T-helper 1 cell treated with Interleukin-12 subunit alpha and Interleukin-12 subunit beta and Interleukin-4 antibody, amounts not matched to agents 30 μg/mL and 1 μg/mL, for 36 hours (primary cell): ENCODE results near the gene CEL.
"Not testable (repeated sequence)": the region's sequence is repeated elsewhere in the genome, so short reads cannot be mapped to it uniquely, and the experiment has no call there.

ENCODE experiments used
- H3K27ac Mint-ChIP-seq: one replicate; pipeline ENCODE4 v1.8.0; 2021; ENCODE audit warnings: mild to moderate bottlenecking, mixed read lengths
- H3K27me3 Mint-ChIP-seq: one replicate; pipeline ENCODE4 v1.8.0; 2021; ENCODE audit warnings: low read depth, mixed read lengths
- H3K36me3 Mint-ChIP-seq: one replicate; pipeline ENCODE4 v1.8.0; 2021; ENCODE audit warnings: low read depth, mixed read lengths
- H3K4me1 Mint-ChIP-seq: one replicate; pipeline ENCODE4 v1.8.0; 2021; ENCODE audit warnings: low read depth, mixed read lengths
- H3K4me3 Mint-ChIP-seq: one replicate; pipeline ENCODE4 v1.8.0; 2021; ENCODE audit warnings: mild to moderate bottlenecking, moderate library complexity, mixed read lengths
- H3K9me3 Mint-ChIP-seq: one replicate; pipeline ENCODE4 v1.8.0; 2021; ENCODE audit warnings: mixed read lengths

The CEL gene

DNA sequence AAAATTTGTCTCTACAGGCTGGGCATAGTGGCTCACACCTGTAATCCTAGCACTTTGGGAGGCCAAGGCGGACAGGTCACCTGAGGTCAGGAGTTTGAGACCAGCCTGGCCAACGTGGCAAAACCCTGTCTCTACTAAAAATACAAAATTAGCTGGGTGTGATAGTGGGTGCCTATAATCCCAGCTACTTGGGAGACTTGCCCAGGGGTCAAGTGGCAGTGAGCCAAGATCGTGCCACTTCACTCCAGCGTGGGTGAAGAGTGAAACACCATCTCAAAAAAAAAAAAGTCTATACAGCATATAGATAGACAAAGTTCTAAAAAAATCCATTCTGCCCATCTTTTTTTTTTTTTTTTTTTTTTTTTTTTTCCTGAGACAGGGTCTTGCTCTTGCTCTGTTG is 32.6 kb downstream of the CEL start:
- H3K27me3 Mint-ChIP-seq, H3K27ac Mint-ChIP-seq, H3K4me3 Mint-ChIP-seq, H3K9me3 Mint-ChIP-seq, H3K4me1 Mint-ChIP-seq: not testable (repeated sequence)
- peaks cover 37% of the 10 kb centered on the region for H3K36me3 Mint-ChIP-seq

DNA sequence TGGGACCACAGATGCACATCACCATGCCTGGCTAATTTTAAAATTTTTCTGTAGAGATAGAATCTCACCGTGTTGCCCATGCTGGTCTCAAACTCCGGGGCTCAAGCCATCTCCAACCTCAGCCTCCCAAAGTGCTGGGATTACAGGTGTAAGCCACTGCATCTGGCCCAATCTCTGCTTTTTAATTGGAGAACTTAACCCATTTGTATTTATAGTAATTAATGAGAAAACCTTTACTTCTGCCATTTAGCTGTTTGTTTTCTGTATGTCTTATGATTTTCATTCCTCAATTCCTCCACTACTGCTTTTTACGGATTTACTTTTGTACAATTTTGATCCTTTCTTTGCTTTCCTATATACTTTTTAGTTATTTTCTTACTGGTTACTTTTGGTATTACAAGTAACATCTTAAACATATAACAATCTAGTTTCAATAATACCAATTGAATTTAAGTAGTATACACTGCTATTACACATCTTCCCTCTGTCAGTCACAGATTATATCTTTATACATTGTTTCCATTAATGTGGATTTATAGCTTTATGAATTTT is 33.1 kb downstream of the CEL start:
- Mint-ChIP-seq H3K36me3 (peaks cover 40% of the 10 kb centered on the region), H3K4me3 (no peak overlapping the region), H3K4me1 (no peaks in the 10 kb centered on the region), H3K9me3 (peaks cover 9% of the 10 kb centered on the region), H3K27ac (no peak overlapping the region), H3K27me3 (no peaks in the 10 kb centered on the region)

DNA sequence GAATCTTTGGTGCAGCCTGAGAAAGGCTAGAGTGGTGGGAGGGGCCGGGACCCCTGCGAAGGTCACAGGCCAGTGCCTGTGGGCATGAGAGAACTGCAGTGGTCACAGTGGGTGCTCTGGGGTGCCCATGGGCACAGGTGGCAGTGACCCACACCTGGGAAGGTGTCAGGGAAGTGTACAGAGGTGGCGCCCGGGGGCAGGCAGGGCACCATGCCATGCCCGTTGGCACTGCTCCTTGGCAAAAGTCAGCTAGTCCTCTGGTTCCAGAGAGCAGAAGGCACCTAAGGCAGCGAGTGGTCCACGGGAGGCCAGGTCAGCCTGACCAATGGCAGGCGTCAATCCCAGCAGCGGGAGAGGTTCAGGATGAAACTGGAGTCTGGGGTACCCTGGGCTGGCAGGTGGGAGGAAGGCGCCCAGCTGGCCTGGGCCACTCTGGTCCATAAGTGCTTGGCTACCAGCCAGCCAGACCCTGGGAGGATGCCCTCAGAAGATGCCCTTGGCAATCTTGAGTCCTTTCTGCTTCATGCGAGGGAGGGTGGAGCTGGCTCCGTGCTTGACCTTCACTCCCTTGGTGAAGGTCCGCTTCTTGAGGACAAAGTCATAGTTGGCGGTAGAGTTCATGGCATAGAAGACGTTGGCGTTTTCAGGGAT is 36.4 kb downstream of the CEL start:
- Mint-ChIP-seq H3K4me1 (no peaks in the 10 kb centered on the region), H3K27ac (no peak overlapping the region), H3K36me3 (peaks cover 60% of the 10 kb centered on the region), H3K4me3 (no peak overlapping the region), H3K9me3 (peaks cover 9% of the 10 kb centered on the region), H3K27me3 (no peaks in the 10 kb centered on the region)

DNA sequence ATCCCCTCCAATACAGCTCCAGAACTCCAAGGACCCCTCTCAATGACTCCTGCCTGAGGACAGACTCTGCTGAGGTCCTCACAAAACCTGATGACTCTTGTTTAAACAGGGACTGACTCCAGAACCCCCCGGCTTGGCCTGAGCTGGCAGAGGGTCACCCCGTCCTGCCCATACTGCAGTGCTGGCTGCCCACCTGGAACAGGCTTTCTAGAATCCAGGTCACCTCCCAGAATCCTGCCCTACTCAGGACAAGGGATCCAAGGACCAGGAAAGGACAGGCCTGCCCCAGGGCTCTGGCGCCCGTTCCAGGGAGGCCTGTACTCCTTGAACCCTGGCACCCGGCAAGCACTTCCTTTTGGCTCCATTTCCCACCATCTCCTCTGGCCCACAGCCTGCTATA is 37.1 kb downstream of the CEL start:
- peaks cover 9% of the 10 kb centered on the region for H3K9me3 Mint-ChIP-seq
- no peak overlapping the region for H3K27ac Mint-ChIP-seq
- no peaks in the 10 kb centered on the region for H3K27me3 Mint-ChIP-seq
- peaks cover 60% of the 10 kb centered on the region for H3K36me3 Mint-ChIP-seq
- no peaks in the 10 kb centered on the region for H3K4me1 Mint-ChIP-seq
- no peak overlapping the region for H3K4me3 Mint-ChIP-seq

DNA sequence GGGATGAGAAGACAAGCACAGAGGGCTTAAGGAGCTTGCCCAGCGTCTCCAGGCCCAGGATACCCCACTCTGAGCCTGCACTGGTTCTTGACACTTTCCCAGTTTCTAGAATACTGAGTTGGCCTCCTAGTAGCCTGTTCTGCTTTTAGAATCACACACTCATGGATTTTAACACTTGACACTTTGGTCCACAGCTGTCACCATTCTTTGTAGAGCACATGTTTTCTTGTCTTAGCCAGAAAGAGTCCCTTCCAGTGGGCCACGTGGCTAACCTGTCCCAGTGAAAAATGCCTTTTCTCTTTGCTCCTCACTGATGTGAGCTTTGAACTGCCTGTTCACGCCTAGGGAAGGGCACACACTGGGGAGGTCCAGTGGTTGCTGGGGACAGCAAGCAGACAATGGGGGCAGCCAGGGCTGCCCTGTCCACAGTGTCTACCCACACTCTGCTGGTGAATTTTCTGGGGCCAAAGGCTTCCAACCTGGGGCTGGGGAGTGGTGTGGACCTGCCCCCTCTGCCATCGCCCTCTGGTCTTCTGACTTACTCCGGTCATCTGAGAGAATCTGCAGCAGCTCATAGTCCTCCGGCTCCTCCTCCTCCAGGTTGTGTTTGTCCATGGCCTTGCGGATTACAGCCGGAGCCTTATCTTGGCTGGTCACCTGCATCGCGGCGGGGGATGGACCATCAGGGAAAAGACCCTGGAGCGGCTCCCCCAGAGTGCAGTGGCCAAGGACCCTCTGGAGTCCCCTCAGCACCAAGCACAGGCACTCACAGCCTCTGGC is 38.1 kb downstream of the CEL start:
- H3K27ac Mint-ChIP-seq = no peak overlapping the region
- H3K9me3 Mint-ChIP-seq = peaks cover 9% of the 10 kb centered on the region
- no peaks in the 10 kb centered on the region for H3K27me3 Mint-ChIP-seq
- no peak overlapping the region for H3K4me3 Mint-ChIP-seq
- peaks cover 62% of the 10 kb centered on the region for H3K36me3 Mint-ChIP-seq
- no peaks in the 10 kb centered on the region for H3K4me1 Mint-ChIP-seq

DNA sequence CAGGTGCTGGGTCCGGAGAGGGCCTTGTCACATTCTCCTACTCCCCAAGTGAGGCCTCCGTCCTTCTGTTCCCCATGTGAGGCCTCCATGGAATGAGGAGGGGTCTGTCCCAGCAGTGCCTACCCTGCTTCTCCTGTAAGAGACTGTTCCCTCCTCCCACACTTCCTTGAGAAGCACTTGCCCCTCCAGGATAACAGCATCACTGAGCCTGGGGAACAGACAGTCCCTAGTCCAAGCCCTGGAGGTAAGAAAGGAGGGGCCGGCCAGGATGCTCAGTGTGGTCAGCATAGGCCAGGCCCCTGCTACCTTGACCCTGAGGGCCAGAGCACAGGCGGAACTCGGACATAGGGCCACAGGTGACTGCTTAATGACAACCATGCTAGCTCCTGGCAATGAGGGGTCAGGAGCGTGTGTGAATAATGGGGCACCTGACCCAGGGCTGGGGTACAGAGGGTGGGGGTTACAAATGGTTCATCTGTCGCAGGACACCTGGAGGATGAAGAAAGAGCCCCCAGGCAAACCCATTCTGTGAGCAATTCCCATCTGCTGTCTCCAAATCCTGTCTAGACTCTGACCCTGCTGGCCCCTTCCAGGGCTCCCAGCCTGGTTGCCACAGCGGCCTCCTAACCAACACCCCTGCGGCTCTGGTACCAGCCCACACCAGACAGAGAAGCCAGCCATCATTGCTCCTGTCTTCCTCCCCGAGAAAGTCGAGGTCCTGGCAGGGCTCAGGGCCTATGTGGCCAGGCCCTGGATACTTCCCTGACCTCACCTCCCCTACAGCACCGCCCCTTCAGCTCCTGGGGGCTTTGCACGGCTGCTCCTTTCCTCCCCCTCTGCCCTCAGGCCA is 39.0 kb downstream of the CEL start:
- Mint-ChIP-seq H3K36me3 (peaks cover 57% of the 10 kb centered on the region), H3K9me3 (peaks cover 9% of the 10 kb centered on the region), H3K4me1 (no peaks in the 10 kb centered on the region), H3K27ac (no peak overlapping the region), H3K4me3 (no peak overlapping the region), H3K27me3 (no peaks in the 10 kb centered on the region)

DNA sequence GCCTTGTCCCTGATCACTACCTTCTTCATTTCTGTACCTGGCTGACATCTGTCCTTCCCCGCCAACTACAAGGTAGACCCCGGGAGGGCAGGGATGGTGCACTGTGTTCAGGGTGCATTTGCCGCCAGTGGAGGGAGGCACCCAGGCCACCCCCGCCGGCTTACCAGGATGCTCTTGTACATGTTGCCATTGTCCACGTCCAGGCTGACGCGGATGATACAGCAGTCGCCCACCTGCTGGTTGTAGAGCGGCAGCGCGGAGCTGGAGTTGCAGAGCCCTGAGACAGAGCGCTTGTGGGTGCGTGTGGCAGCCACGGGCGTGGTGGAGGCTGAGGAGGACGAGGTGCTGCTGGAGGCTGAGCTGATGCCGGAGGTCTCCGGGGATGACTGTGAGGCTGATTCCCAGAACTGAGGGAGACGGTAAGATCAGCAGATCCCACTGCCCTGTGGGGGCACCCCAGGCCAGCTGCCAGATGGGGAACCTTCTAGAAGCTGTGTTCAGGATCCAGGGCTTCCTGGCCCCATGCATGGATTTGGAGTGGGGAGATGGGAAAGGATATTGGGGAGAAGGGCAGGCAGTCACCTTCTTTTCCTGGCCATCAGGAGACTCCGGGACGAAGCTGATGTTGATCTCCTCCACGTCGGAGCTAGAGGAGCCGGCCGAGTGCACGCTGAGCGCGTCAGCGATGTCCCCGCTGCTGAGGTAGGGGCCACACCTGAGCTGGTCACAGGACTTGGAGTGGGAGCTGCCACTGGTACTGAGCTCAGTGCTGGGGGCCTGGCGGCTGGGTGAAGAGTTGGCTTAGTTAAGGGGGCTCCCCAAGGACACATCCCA is 39.8 kb downstream of the CEL start:
- Mint-ChIP-seq H3K27me3 (no peaks in the 10 kb centered on the region), H3K27ac (no peak overlapping the region), H3K4me1 (peaks cover under 1% of the 10 kb centered on the region), H3K36me3 (peaks cover 54% of the 10 kb centered on the region), H3K9me3 (peaks cover 2% of the 10 kb centered on the region), H3K4me3 (no peak overlapping the region)

DNA sequence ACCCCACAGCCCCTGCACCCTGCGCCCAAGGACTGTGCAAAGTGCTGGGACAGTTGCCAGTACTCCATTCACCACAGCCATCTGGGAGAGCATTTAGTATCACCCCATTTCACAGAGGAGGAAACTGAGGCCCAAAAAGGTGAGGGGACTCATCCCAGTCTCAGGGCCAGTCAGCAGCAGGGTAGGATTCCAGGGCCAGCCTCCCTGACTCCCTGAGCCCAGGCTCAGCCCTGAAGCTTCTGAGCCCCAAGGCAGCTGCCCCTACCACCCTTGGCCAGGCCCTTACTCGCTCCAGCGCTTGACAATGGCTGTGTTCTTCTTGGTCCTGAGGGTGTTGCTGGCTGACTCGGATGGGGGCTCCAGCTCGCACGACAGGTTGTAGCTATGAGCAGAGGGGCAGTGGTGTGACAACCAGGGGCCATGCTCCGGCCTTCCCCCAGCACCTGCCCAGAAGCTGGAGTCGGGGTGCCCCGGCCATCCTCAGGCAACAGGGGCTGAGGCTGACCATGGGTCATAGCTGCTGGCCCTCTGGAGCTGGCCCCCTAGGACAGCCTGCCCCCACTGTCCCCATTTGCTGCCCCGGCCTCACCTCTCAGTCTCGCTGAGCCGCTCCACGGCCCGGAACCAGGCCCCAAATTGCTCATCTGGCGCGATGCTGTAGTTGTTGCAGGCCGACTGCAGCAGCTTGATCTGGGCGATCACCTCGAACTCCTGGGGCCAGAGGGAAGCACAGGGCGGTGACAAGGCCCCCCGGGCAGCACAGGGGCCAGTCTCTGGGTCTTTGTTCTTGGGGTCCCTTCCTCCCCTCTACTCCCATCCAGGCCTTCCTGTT is 40.6 kb downstream of the CEL start:
- Mint-ChIP-seq H3K27me3 (no peaks in the 10 kb centered on the region), H3K4me1 (peaks cover 2% of the 10 kb centered on the region), H3K9me3 (no peaks in the 10 kb centered on the region), H3K4me3 (no peak overlapping the region), H3K36me3 (peaks cover 48% of the 10 kb centered on the region), H3K27ac (no peak overlapping the region)

DNA sequence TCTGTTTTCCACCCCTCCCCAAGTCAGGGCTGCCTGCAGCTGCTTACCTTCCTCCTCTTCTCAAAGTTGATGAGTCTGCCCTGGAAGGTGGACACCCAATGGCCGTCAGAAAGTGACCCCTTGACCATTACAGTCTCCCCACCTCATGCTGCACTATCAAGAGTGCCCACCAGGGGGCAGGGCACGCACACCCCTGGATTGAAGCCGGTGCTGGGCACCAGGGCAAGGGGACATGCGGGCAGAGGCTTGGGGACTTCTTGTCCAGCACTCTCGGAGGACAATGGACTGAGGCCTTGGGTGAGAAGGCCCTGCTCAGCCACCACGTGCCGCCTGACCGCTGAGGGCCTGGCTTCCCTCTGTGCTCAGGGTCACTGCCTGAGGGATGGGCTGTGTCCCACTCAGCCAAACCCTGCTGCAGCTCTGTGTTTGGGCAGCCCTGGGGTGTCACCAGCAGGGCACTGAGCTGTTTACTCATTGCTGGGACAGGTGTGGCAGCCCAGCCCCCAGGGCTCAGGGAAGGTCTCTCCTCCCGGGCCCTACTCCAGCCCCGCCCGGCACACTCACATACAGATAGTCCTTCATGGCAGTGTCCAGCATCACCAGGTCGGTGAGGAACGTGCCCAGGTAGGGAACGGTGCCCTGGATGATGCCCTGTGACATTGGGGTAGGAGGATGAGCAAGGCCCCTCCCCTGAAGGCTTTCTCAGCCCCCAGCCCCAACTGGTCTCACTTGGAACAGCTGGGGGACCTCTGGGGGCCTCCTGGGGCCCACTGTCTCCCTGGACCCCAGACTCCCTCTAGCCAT is 41.6 kb downstream of the CEL start:
- no peaks in the 10 kb centered on the region for H3K9me3 Mint-ChIP-seq
- H3K36me3 Mint-ChIP-seq = peaks cover 39% of the 10 kb centered on the region
- no peak overlapping the region for H3K4me3 Mint-ChIP-seq

DNA sequence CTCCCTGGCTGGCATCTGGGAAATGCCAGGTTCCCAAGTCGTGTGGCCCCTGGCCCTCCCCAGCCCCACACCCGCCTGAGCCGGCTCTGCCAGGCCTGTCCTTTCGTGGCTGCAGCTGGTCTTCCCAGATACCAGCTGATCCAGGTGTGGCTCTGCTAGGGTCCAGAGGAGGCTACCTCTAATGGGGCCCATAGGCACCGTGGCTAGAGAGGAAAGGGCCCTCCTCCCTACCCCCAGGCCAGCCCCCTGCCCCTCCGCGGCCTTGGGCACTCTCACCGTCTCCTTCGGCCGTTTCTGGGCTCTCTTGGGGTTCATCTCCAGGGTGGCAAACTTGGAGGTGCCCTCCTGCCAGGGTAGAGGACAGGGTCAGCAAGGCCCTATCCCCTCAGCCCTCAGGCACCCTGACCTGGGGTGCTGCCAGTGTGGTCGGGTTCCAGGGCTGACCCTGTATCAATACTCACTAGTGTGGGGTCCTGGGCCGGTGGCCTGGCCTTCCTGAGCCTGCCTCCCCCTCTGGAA is 42.3 kb downstream of the CEL start:
- Mint-ChIP-seq H3K36me3 (peaks cover 34% of the 10 kb centered on the region), H3K9me3 (no peaks in the 10 kb centered on the region), H3K4me3 (no peak overlapping the region), H3K27me3 (no peaks in the 10 kb centered on the region), H3K4me1 (peaks cover 2% of the 10 kb centered on the region), H3K27ac (no peak overlapping the region)

More for the DNA sequence above, 41.6 kb downstream of the CEL start:
- Mint-ChIP-seq H3K4me1 (peaks cover 2% of the 10 kb centered on the region), H3K27me3 (no peaks in the 10 kb centered on the region), H3K27ac (peak overlapping the region; percentile 63)

DNA sequence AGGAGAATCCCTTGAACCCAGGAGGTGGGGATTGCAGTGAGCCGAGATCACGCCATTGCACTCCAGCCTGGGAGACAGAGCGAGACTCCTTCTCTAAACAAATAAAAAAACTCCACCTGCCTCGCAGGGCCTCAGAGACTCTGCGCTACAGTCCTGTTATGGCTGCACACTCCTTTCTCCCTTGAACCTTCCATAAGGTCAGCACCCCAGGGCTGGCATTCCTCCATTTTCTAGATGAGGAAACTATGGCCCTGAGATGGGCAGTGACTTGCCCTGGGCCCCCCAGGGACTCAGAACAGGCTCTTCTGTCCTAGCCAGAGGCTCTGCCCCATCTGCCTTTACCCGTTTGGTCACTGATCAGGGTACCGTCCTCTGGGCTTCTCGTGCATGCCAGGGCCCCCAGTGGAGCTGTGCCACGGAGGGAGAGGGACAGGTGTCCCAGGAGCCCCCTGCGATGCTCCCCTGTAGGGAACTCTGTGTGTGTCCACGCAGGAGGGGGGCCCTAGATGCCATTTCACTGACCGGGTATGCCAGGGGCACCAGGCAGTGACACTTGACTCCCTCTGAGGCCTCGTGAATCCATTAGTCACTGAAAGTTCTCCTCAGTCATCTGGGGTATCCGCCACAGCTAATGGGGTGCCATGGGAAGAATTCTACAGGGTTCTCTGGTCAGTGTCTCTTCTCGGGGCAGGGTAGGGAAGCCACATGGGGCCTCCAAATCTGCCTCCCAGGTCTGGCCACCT is 43.1 kb downstream of the CEL start:
- no peak overlapping the region for H3K27ac Mint-ChIP-seq
- H3K27me3 Mint-ChIP-seq = no peaks in the 10 kb centered on the region
- H3K9me3 Mint-ChIP-seq = no peaks in the 10 kb centered on the region
- H3K4me1 Mint-ChIP-seq = peaks cover 2% of the 10 kb centered on the region
- H3K36me3 Mint-ChIP-seq = peaks cover 35% of the 10 kb centered on the region
- H3K4me3 Mint-ChIP-seq = no peak overlapping the region

DNA sequence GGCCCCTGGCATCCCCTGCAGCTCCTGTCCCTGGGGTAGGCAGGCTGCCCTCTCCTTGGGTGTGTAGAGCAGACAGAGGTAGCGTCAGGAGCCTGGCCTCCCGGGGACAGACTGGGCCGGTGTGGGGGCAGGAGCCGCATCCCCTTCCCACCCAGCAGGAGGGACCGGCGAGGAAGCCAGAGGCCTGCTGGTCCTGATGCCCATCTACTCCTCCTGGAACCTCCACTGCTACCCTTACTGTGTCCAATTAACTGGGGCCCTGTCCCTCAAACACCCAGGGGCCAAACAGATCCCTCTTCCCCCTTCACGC is 43.6 kb downstream of the CEL start:
- Mint-ChIP-seq H3K9me3 (no peaks in the 10 kb centered on the region), H3K4me1 (peaks cover 2% of the 10 kb centered on the region), H3K27ac (no peak overlapping the region), H3K27me3 (no peaks in the 10 kb centered on the region), H3K36me3 (peaks cover 37% of the 10 kb centered on the region), H3K4me3 (no peak overlapping the region)
